HG02642 (cell line): Measurements from ENCODE around the gene CGRRF1.

Experiments used
- ATAC-seq: cut with Tn5 transposase; IDR thresholded peaks from one replicate; pipeline ENCODE4 v1.9.1; 2021; ENCODE audit warnings: mild to moderate bottlenecking; ENCODE audit not compliant: unreplicated experiment, poor library complexity

The CGRRF1 gene

GRCh38 chr14:54570631-54571415 is 61.1 kb downstream of the CGRRF1 start:
- no peak for ATAC-seq

DNA sequence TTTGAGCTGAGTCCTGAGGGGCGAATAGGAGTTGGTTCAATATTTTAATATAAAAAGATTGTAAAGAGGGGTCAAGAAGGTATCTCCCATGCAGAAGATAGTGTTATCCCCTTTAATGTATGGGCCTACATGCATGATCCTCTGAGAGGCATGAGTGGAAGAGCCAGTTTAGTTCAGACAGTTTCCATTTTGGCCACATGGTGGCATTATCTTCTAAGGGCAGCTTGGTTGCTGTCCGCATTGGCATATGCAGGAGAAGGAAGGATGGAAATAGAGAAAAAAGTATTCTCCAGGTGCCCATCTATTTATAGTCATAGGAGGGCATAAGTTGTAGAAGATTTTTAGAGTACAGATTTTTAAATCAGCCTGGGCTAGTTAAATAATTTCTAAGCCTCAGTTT is 62.6 kb downstream of the CGRRF1 start:
- no peak for ATAC-seq

- no peak for ATAC-seq
Measured at GRCh38 chr14:54574528-54574927, 64.8 kb downstream of the CGRRF1 start.

- no peak for ATAC-seq
Measured at GRCh38 chr14:54577494-54577893, 67.8 kb downstream of the CGRRF1 start.

GRCh38 chr14:54577977-54578376 is 68.3 kb downstream of the CGRRF1 start:
- no peak for ATAC-seq

- no peak for ATAC-seq
Measured at GRCh38 chr14:54579621-54580020, 69.9 kb downstream of the CGRRF1 start.

GRCh38 chr14:54580933-54581332 is 71.2 kb downstream of the CGRRF1 start:
- ATAC-seq, result no peak

DNA sequence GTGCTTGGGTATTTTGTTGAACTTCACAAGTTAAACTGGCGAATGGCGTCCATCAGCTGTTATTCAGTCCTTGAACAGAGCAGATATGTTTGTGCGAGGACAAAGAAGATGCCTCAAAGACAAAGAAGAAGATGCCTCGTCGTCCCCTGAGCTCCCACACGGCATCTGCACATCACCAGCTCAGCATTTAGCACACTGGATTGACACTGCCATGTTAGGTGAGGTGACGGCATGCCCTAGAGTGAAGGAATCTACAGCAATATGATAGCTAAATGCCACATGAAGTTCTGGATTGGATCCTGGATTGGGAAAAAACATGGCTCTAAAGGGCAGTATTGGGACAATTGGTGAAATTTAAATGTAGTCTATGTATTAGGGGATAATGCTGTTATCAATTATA is 72.6 kb downstream of the CGRRF1 start:
- ATAC-seq, result no peak

DNA sequence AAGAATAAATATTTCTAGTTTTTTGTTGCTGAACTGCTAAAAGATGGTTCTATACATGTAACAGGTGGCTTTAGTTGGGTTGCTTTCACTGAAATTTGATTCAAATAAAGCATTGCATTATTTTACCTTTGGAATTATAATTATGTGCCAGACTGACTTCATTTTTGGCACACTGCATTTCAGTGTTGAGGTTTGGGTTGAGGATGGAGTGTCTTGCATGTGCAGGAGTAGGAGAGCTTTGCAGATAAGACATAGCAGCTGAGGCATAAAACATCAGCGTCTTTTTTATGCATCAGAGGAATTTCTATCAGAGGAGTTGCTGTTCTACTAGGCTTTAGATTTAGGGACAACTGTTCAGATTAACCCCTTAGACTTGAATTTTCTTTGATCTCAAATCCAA is 74.4 kb downstream of the CGRRF1 start:
- no peak for ATAC-seq

DNA sequence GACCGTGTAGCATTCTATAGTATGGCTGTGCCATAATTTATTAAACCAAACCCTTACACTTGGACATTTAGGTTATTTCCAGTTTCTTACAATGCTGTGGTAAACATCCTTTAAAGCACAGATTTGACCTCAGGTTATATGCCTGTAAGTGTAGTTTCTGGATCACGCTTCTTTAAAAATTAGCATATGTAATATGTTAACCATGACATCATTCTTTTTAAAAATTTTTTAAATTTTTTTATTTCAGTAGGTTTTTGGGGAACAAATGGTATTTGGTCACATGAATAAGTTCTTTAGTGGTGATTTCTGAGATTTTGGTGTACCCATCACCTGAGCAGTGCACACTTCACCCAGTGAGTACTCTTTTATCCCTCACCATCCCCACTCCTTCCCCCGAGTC is 75.5 kb downstream of the CGRRF1 start:
- ATAC-seq, result no peak
